ENCODE results near the gene NCK2. TPM values are rescaled to one million over a fixed set of nuclear protein-coding genes. Genes with fewer than 3 reads are reported as not detected.

Gene NCK2
- total and polyA plus RNA-seq, 2 of the 4 experiments (the other 2 are of a cell fraction), result 15.8 to 22.2 TPM

GRCh38 chr2:105936954-105937353, 192.2 kb downstream of the NCK2 start:
- intact Hi-C loops (cut with micrococcal nuclease) (no loop called here), in situ Hi-C loops (cut with MboI; ENCODE audit: low sequenced_read_pairs) (no loop called here), dilution Hi-C loops (cut with HindIII; ENCODE audit: low sequenced_read_pairs, unreplicated experiment) (no loop called here)
- Histone ChIP-seq H3K4me2 (ENCODE audit: low read depth, low read length) (no peak overlapping the region), H3K4me3 (ENCODE audit: insufficient read depth, low read depth, low read length) (no peak overlapping the region), H3K9ac (ENCODE audit: low read depth, low read length) (no peak overlapping the region), H4K8ac (ENCODE audit: low read depth in 2 of 2, low read length in 2 of 2) (no peak overlapping the region), H3K27me3 (ENCODE audit: control insufficient read depth, insufficient read depth, low read length) (peaks cover 10% of the 10 kb centered on the region), H2AK9ac (replicated peaks; ENCODE audit: low read depth, low read length, poor library complexity) (no peak overlapping the region), H3K14ac (replicated peaks; ENCODE audit: low read depth, low read length) (no peak overlapping the region), H3K9me3 (ENCODE audit: control insufficient read depth, insufficient read depth, low read length) (no peaks in the 10 kb centered on the region), H3K23ac (ENCODE audit: low read depth, low read length) (no peak overlapping the region), H2BK5ac (ENCODE audit: low read depth, low read length, poor library complexity, severe bottlenecking) (peak overlapping the region; percentile 73), H3K79me1 (ENCODE audit: low read depth in 1 of 2, low read length in 2 of 2) (no peaks in the 10 kb centered on the region), H3K27ac (ENCODE audit: insufficient read depth, low read length) (no peak overlapping the region), H2AK5ac (ENCODE audit: low read depth, low read length) (no peak overlapping the region), H2BK15ac (ENCODE audit: low read depth, low read length) (no peak overlapping the region), H2BK120ac (ENCODE audit: low read depth, low read length) (no peak overlapping the region), H4K20me1 (ENCODE audit: insufficient read depth, low read length) (no peaks in the 10 kb centered on the region), H4K5ac (ENCODE audit: low read depth, low read length) (no peak overlapping the region), H3K36me3 (ENCODE audit: control insufficient read depth, insufficient read depth, low read length) (no peaks in the 10 kb centered on the region), H3K4me1 (ENCODE audit: control insufficient read depth, insufficient read depth, low read length) (no peaks in the 10 kb centered on the region), H3K4ac (ENCODE audit: low read depth, low read length) (no peak overlapping the region), H2AFZ (replicated peaks; ENCODE audit: low read length, poor library complexity) (no peak overlapping the region), H3K56ac (ENCODE audit: extremely low read depth, insufficient read depth, low read length) (no peak overlapping the region), H3K18ac (ENCODE audit: low read depth, low read length) (no peak overlapping the region), H3K9me1 (ENCODE audit: insufficient read depth, low read length) (no peaks in the 10 kb centered on the region), H2BK20ac (ENCODE audit: low read depth, low read length) (no peak overlapping the region), H4K91ac (ENCODE audit: insufficient read depth, low read depth, low read length) (no peak overlapping the region)
- 80% methylated on average over 3 of the region's 6 CpGs; no CpG with 5 or more reads in 1 of the 2 experiments for WGBS, 2 experiments (ENCODE audit: extremely low coverage in 2 of 2, insufficient read length in 1 of 2)
- DNase-seq (no peak), ATAC-seq (ENCODE audit: low read depth) (no peak)
- CTCF ChIA-PET, result no interaction called here
- BruUV-seq (replicated peaks), result no TSS peak
- POLR2A ChIA-PET (ENCODE audit: unreplicated experiment), result no interaction called here
- TF ChIP-seq RAD21 (IDR thresholded peaks at IDR 0.05; ENCODE audit: low read length) (no peak), NFE2L2 (IDR thresholded peaks at IDR 0.05; ENCODE audit: low read depth, low read length) (no peak), USF2 (IDR thresholded peaks at IDR 0.05; ENCODE audit: low read depth, low read length) (no peak), RCOR1 (IDR thresholded peaks at IDR 0.05; ENCODE audit: insufficient replicate concordance, low read length) (no peak)

Data from IMR-90 (cell line).